SK-N-SH treated with all-trans-retinoic acid at 6 μM for 48 hours (cell line): Measurements from ENCODE around the gene CDKN2B-AS1.
A peak's percentile ranks its signal among the peaks of the same experiment; 100 is the strongest.

Source experiments
- ATAC-seq: fragments of 200-7000 bp; cut with Tn5 transposase; 3 replicates; pipeline ENCODE4 v1.9.1; 2020; ENCODE audit warnings: mild to moderate bottlenecking, moderate library complexity
- ARNTL ChIP-seq: fragments of 450-650 bp; formaldehyde crosslinking; IDR thresholded peaks from 2 replicates; pipeline ENCODE4 v1.5.0; 2020; ENCODE audit warnings: low read depth, mild to moderate bottlenecking, moderate library complexity, borderline replicate concordance
- BACH2 ChIP-seq: fragments of 250-450 bp; sonication (Bioruptor Pico); IDR thresholded peaks from 2 replicates; pipeline ENCODE4 v1.9.0; 2021; ENCODE audit warnings: mild to moderate bottlenecking, borderline replicate concordance
- CSDC2 ChIP-seq: fragments of 250-450 bp; sonication (Bioruptor Pico); IDR thresholded peaks from 2 replicates; pipeline ENCODE4 v1.5.0; 2020; ENCODE audit warnings: mild to moderate bottlenecking, moderate library complexity
- CSRNP3 ChIP-seq: fragments of 250-450 bp; sonication (Bioruptor Pico); IDR thresholded peaks from 2 replicates; pipeline ENCODE4 v1.5.1; 2021; ENCODE audit warnings: mild to moderate bottlenecking, moderate library complexity
- ESRRG ChIP-seq: fragments of 250-450 bp; sonication (Bioruptor Pico); IDR thresholded peaks from 2 replicates; pipeline ENCODE4 v1.6.1; 2021; ENCODE audit warnings: mild to moderate bottlenecking
- GLIS3 ChIP-seq: fragments of 250-450 bp; sonication (Bioruptor Pico); IDR thresholded peaks from 2 replicates; pipeline ENCODE4 v1.5.0; 2020; ENCODE audit warnings: mild to moderate bottlenecking, moderate library complexity
- ISL1 ChIP-seq: fragments of 250-450 bp; sonication (Bioruptor Pico); IDR thresholded peaks from 2 replicates; pipeline ENCODE4 v2.1.2; 2022; ENCODE audit warnings: mild to moderate bottlenecking, moderate library complexity
- OSR1 ChIP-seq: fragments of 250-450 bp; sonication (Bioruptor Pico); IDR thresholded peaks from 2 replicates; pipeline ENCODE4 v1.8.0; 2022; ENCODE audit warnings: moderate library complexity, mild to moderate bottlenecking, inconsistent platforms
- PATZ1 ChIP-seq: fragments of 250-450 bp; sonication (Bioruptor Pico); IDR thresholded peaks from 2 replicates; pipeline ENCODE4 v1.8.0; 2020; ENCODE audit warnings: mild to moderate bottlenecking, moderate library complexity, borderline replicate concordance
- POU6F1 ChIP-seq: fragments of 250-450 bp; sonication (Bioruptor Pico); IDR thresholded peaks from 2 replicates; pipeline ENCODE4 v1.8.0; 2021; ENCODE audit warnings: low read depth, mild to moderate bottlenecking, moderate library complexity, borderline replicate concordance
- PPARA ChIP-seq: fragments of 250-450 bp; sonication (Bioruptor Pico); IDR thresholded peaks from 2 replicates; pipeline ENCODE4 v1.5.0; 2020; ENCODE audit warnings: mild to moderate bottlenecking, borderline replicate concordance
- RARB ChIP-seq: fragments of 250-450 bp; sonication (Bioruptor Pico); IDR thresholded peaks from 2 replicates; pipeline ENCODE4 v1.8.0; 2021; ENCODE audit warnings: mild to moderate bottlenecking, moderate library complexity
- TCF4 ChIP-seq: fragments of 250-450 bp; sonication (Bioruptor Pico); IDR thresholded peaks from 2 replicates; pipeline ENCODE4 v1.8.0; 2021; ENCODE audit warnings: mild to moderate bottlenecking, moderate library complexity, borderline replicate concordance
- TOX ChIP-seq: fragments of 250-450 bp; sonication (Bioruptor Pico); IDR thresholded peaks from 2 replicates; pipeline ENCODE4 v1.8.0; 2021; ENCODE audit warnings: mild to moderate bottlenecking, moderate library complexity, borderline replicate concordance
- TSHZ2 ChIP-seq: fragments of 250-450 bp; sonication (Bioruptor Pico); IDR thresholded peaks from 2 replicates; pipeline ENCODE4 v1.5.0; 2020; ENCODE audit warnings: mild to moderate bottlenecking, moderate library complexity
- ZC3H10 ChIP-seq: fragments of 250-450 bp; sonication (Bioruptor Pico); IDR thresholded peaks from 2 replicates; pipeline ENCODE4 v1.5.1; 2021; ENCODE audit warnings: mild to moderate bottlenecking, moderate library complexity
- ZFP3 ChIP-seq: fragments of 250-450 bp; sonication (Bioruptor Pico); IDR thresholded peaks from 2 replicates; pipeline ENCODE4 v1.5.0; 2020; ENCODE audit warnings: mild to moderate bottlenecking, moderate library complexity
- ZFP30 ChIP-seq: fragments of 450-650 bp; formaldehyde crosslinking; IDR thresholded peaks from 2 replicates; pipeline ENCODE4 v1.5.0; 2022; ENCODE audit warnings: mild to moderate bottlenecking, moderate library complexity
- ZNF565 ChIP-seq: fragments of 450-650 bp; formaldehyde crosslinking; conservative IDR thresholded peaks from 2 replicates; pipeline ENCODE4 v1.5.0; 2020; ENCODE audit warnings: low read depth, mild to moderate bottlenecking, moderate library complexity
- ZNF70 ChIP-seq: fragments of 450-650 bp; formaldehyde crosslinking; IDR thresholded peaks from 2 replicates; pipeline ENCODE4 v1.5.0; 2020; ENCODE audit warnings: mild to moderate bottlenecking, moderate library complexity
- ZNF8 ChIP-seq: fragments of 450-650 bp; formaldehyde crosslinking; IDR thresholded peaks from 2 replicates; pipeline ENCODE4 v1.5.0; 2020; ENCODE audit warnings: mild to moderate bottlenecking, moderate library complexity
- TF ChIP-seq, protein P1 (sequence below): fragments of 250-450 bp; sonication (Bioruptor Pico); IDR thresholded peaks from 2 replicates; pipeline ENCODE4 v1.5.1; 2020; ENCODE audit warnings: low read depth, mild to moderate bottlenecking, moderate library complexity

CDKN2B-AS1 gene

GRCh38 chr9:22148876-22149637 is 154.5 kb downstream of the CDKN2B-AS1 start:
- no peak for ATAC-seq
- no peak for TF ChIP-seq ZNF70 (CRISPR knock-in tag)
- no peak for TF ChIP-seq ZFP3 (CRISPR knock-in tag)
- TF ChIP-seq, protein P1, sequence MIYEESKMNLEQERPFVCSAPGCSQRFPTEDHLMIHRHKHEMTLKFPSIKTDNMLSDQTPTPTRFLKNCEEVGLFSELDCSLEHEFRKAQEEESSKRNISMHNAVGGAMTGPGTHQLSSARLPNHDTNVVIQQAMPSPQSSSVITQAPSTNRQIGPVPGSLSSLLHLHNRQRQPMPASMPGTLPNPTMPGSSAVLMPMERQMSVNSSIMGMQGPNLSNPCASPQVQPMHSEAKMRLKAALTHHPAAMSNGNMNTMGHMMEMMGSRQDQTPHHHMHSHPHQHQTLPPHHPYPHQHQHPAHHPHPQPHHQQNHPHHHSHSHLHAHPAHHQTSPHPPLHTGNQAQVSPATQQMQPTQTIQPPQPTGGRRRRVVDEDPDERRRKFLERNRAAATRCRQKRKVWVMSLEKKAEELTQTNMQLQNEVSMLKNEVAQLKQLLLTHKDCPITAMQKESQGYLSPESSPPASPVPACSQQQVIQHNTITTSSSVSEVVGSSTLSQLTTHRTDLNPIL (CRISPR knock-in tag): no peak
- TF ChIP-seq ZNF8 (CRISPR knock-in tag): no peak
- no peak for TF ChIP-seq ZFP30 (CRISPR knock-in tag)
- no peak for TF ChIP-seq POU6F1
- no peak for TF ChIP-seq CSDC2 (CRISPR knock-in tag)

- ATAC-seq: no peak
- TF ChIP-seq ZNF8 (CRISPR knock-in tag): no peak
- no peak for TF ChIP-seq OSR1 (CRISPR knock-in tag)
- TF ChIP-seq ZFP30 (CRISPR knock-in tag): no peak
- TF ChIP-seq PATZ1 (CRISPR knock-in tag): no peak
- TF ChIP-seq ZNF70 (CRISPR knock-in tag): no peak
- no peak for TF ChIP-seq ZC3H10 (CRISPR knock-in tag)
- no peak for TF ChIP-seq ARNTL (CRISPR knock-in tag)
- no peak for TF ChIP-seq PPARA (CRISPR knock-in tag)
These were observed 159.5 kb downstream of the CDKN2B-AS1 start for GRCh38 chr9:22154064-22154463.

- no peak for ATAC-seq
- TF ChIP-seq ISL1: no peak
These were observed 162.0 kb downstream of the CDKN2B-AS1 start for GRCh38 chr9:22156586-22156985.

DNA sequence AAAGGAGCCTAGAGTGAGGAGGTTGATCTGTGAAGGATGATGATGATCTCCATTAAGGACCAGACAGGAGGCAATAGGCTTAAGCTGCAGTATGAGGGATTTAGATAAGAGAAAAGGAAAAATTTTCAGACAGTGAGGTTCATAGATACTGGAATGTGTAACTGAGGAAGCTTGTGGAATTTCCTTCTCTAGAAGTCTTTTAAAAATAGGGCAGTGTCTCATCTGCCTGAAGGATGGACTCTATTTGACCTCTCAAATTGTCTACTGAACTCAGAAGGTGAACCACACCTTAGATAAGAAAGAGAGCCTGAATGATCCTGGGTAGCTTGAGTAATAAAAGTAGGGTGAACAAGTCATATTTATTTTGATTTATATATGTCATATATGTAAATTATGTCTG is 162.7 kb downstream of the CDKN2B-AS1 start:
- ATAC-seq: no peak; the same call in 2 of the 3 replicates
- TF ChIP-seq CSRNP3 (CRISPR knock-in tag): no peak
- TF ChIP-seq ZNF8 (CRISPR knock-in tag): no peak
- no peak for TF ChIP-seq BACH2 (CRISPR knock-in tag)
- TF ChIP-seq ZNF565 (CRISPR knock-in tag): no peak
- no peak for TF ChIP-seq TOX (CRISPR knock-in tag)
- no peak for TF ChIP-seq CSDC2 (CRISPR knock-in tag)
- TF ChIP-seq TCF4: no peak
- TF ChIP-seq, all 23 proteins: peak for 0

DNA sequence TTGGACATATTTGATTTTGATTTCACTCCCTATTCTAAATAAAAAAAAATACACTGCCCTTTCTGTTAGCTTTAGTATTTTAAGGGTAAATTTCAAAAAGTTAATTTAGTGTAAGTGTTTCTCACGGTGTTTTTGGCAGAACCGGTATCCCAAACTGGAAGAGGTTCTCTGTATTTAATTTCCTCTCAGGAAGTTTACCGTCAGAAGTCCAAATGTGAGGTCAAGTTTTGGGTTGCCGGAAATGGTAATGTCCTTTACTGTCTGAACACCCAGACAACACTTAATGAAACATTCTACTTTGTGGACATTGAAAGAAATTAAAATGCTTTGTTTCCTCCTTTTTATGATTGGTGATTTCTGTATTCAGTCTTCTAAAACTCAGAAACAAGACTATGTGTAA is 163.2 kb downstream of the CDKN2B-AS1 start:
- TF ChIP-seq ARNTL (CRISPR knock-in tag): no peak
- ATAC-seq: no peak

DNA sequence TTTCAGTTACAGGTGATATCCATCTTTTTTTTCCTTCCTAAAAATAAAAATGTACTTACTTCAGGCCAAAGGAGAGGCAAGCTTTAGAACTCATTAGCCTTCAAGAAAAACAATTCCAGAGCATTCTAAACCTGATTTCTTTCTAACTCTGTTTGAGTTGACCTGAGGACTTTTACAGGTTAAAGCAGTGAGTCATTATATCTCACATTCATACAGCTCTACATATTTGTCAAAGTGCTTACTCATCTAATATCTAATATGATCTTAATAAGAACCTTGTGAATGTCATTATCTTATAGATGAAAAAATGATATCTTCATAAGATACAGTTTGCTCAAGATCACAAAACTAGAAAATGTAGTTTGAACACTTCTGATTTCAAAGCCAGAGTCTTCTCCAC is 163.7 kb downstream of the CDKN2B-AS1 start:
- peak; percentile 69 for ATAC-seq
- no peak for TF ChIP-seq GLIS3
- no peak for TF ChIP-seq RARB
- no peak for TF ChIP-seq ZNF8 (CRISPR knock-in tag)
- TF ChIP-seq TSHZ2: no peak
- TF ChIP-seq OSR1 (CRISPR knock-in tag): no peak
- TF ChIP-seq BACH2 (CRISPR knock-in tag): no peak
- no peak for TF ChIP-seq ISL1
- no peak for TF ChIP-seq ZFP3 (CRISPR knock-in tag)
- no peak for TF ChIP-seq PATZ1 (CRISPR knock-in tag)
- no peak for TF ChIP-seq ESRRG (CRISPR knock-in tag)
